ENCODE results near the gene BEST1. TPM values are rescaled to one million over a fixed set of nuclear protein-coding genes. Genes with fewer than 3 reads are reported as not detected.

The BEST1 gene
- total and polyA plus RNA-seq, 2 of the 13 experiments (the other 11 are each of a cell fraction or from before 2014, with no cell fraction given), result 0.09 to 0.65 TPM

DNA sequence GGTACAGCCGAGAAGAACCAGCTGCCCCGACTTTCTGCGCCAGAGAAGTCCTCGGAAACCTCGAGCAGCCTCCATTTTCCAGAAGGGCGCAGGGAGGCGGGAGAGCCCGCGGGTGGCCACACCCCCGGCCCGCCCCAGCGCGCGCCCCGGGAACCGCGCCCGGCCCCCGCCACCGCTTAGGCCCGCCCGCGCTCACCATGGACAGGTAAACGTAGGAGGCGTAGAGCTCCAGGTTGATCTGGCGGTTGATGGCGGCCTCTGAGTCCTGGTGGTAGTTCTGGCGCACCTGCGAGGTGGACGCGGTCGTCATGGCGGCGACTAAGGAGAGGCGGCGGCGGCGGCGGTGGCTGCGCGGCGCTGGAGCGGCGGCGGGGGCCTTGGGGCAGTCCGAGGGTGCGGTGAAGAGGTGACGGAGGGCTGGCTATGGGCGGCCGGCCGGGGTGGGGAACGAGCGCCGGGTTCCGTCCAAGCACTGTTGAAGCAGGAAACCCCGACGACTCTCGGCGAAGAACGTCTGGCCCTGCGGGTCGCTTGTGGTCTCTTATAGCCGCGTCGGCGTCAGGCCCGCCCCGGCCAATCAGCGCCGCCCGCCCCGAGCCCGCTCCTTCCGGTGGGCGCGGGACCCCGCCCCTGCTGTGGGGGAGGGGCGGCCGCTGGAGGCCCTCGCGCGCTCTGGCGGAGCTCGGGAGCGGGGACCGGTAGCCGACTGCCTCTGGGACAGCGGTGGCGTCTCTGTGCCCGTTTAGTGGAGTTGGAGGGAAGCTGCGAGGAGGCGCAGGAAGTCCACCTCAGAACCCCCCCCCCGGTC, 17.2 kb downstream of the BEST1 start, which contains the start of gene FTH1 (continued):
- TF ChIP-seq, protein P1, sequence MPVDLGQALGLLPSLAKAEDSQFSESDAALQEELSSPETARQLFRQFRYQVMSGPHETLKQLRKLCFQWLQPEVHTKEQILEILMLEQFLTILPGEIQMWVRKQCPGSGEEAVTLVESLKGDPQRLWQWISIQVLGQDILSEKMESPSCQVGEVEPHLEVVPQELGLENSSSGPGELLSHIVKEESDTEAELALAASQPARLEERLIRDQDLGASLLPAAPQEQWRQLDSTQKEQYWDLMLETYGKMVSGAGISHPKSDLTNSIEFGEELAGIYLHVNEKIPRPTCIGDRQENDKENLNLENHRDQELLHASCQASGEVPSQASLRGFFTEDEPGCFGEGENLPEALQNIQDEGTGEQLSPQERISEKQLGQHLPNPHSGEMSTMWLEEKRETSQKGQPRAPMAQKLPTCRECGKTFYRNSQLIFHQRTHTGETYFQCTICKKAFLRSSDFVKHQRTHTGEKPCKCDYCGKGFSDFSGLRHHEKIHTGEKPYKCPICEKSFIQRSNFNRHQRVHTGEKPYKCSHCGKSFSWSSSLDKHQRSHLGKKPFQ (CRISPR knock-in tag; IDR thresholded peaks at IDR 0.05; ENCODE audit: insufficient replicate concordance), result no peak
- no peak for TF ChIP-seq ZNF75D (CRISPR knock-in tag; IDR thresholded peaks at IDR 0.05; ENCODE audit: borderline replicate concordance)
- no peak; the same call in 1 of the 2 replicates for TF ChIP-seq ZNF550 (CRISPR knock-in tag; IDR thresholded peaks at IDR 0.05; ENCODE audit: borderline replicate concordance)
- TF ChIP-seq SUZ12 (IDR thresholded peaks at IDR 0.05; ENCODE audit: low read depth, low read length), result no peak
- TF ChIP-seq, protein P2, sequence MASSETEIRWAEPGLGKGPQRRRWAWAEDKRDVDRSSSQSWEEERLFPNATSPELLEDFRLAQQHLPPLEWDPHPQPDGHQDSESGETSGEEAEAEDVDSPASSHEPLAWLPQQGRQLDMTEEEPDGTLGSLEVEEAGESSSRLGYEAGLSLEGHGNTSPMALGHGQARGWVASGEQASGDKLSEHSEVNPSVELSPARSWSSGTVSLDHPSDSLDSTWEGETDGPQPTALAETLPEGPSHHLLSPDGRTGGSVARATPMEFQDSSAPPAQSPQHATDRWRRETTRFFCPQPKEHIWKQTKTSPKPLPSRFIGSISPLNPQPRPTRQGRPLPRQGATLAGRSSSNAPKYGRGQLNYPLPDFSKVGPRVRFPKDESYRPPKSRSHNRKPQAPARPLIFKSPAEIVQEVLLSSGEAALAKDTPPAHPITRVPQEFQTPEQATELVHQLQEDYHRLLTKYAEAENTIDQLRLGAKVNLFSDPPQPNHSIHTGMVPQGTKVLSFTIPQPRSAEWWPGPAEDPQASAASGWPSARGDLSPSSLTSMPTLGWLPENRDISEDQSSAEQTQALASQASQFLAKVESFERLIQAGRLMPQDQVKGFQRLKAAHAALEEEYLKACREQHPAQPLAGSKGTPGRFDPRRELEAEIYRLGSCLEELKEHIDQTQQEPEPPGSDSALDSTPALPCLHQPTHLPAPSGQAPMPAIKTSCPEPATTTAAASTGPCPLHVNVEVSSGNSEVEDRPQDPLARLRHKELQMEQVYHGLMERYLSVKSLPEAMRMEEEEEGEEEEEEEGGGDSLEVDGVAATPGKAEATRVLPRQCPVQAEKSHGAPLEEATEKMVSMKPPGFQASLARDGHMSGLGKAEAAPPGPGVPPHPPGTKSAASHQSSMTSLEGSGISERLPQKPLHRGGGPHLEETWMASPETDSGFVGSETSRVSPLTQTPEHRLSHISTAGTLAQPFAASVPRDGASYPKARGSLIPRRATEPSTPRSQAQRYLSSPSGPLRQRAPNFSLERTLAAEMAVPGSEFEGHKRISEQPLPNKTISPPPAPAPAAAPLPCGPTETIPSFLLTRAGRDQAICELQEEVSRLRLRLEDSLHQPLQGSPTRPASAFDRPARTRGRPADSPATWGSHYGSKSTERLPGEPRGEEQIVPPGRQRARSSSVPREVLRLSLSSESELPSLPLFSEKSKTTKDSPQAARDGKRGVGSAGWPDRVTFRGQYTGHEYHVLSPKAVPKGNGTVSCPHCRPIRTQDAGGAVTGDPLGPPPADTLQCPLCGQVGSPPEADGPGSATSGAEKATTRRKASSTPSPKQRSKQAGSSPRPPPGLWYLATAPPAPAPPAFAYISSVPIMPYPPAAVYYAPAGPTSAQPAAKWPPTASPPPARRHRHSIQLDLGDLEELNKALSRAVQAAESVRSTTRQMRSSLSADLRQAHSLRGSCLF (CRISPR knock-in tag; IDR thresholded peaks at IDR 0.05; ENCODE audit: borderline replicate concordance), result no peak
- TF ChIP-seq STAG1 (CRISPR knock-in tag; IDR thresholded peaks at IDR 0.05), result no peak; the same call in 1 of the 2 replicates
- no peak for TF ChIP-seq GPBP1L1 (CRISPR knock-in tag; IDR thresholded peaks at IDR 0.05)
- peak; percentile 70 for TF ChIP-seq HES4 (CRISPR knock-in tag; IDR thresholded peaks at IDR 0.05; ENCODE audit: borderline replicate concordance)
- no peak for TF ChIP-seq ELF4 (CRISPR knock-in tag; IDR thresholded peaks at IDR 0.05; ENCODE audit: borderline replicate concordance)
- TF ChIP-seq ZNF282 (IDR thresholded peaks at IDR 0.05; ENCODE audit: partially characterized antibody), result no peak
- TF ChIP-seq ZNF557 (CRISPR knock-in tag; IDR thresholded peaks at IDR 0.05), result no peak
- TF ChIP-seq ZNF121 (CRISPR knock-in tag; IDR thresholded peaks at IDR 0.05), result no peak
- TF ChIP-seq, protein P3, sequence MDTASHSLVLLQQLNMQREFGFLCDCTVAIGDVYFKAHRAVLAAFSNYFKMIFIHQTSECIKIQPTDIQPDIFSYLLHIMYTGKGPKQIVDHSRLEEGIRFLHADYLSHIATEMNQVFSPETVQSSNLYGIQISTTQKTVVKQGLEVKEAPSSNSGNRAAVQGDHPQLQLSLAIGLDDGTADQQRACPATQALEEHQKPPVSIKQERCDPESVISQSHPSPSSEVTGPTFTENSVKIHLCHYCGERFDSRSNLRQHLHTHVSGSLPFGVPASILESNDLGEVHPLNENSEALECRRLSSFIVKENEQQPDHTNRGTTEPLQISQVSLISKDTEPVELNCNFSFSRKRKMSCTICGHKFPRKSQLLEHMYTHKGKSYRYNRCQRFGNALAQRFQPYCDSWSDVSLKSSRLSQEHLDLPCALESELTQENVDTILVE (CRISPR knock-in tag; IDR thresholded peaks at IDR 0.05), result peak; percentile 56; the same call in 1 of the 2 replicates
- TF ChIP-seq, protein P4, sequence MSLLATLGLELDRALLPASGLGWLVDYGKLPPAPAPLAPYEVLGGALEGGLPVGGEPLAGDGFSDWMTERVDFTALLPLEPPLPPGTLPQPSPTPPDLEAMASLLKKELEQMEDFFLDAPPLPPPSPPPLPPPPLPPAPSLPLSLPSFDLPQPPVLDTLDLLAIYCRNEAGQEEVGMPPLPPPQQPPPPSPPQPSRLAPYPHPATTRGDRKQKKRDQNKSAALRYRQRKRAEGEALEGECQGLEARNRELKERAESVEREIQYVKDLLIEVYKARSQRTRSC (CRISPR knock-in tag; IDR thresholded peaks at IDR 0.05; ENCODE audit: low read depth), result no peak
- TF ChIP-seq ZNF441 (CRISPR knock-in tag; IDR thresholded peaks at IDR 0.05; ENCODE audit: borderline replicate concordance), result peak; percentile 86
- TF ChIP-seq MTF1 (CRISPR knock-in tag; IDR thresholded peaks at IDR 0.05), result no peak
- peak; percentile 55; the same call in 1 of the 2 replicates for TF ChIP-seq CAMTA2 (CRISPR knock-in tag; IDR thresholded peaks at IDR 0.05; ENCODE audit: borderline replicate concordance)
